Osteocyte (in vitro differentiated cells): Measurements from ENCODE around the gene PLIN1. TPM values are rescaled to one million over a fixed set of nuclear protein-coding genes. Genes with fewer than 3 reads are reported as not detected.

ENCODE experiments used
- DNase-seq: peaks from one replicate; pipeline ENCODE4 v3.0.0; 2021; ENCODE audit warnings: mixed read lengths; ENCODE audit not compliant: unreplicated experiment; ENCODE audit errors: extremely low spot score
- H3K27ac Mint-ChIP-seq: one replicate; pipeline ENCODE4 v1.8.0; 2021; ENCODE audit warnings: mild to moderate bottlenecking, mixed read lengths; ENCODE audit not compliant: unreplicated experiment
- H3K27me3 Mint-ChIP-seq: one replicate; pipeline ENCODE4 v1.8.0; 2021; ENCODE audit warnings: mixed read lengths; ENCODE audit not compliant: unreplicated experiment
- H3K36me3 Mint-ChIP-seq: one replicate; pipeline ENCODE4 v1.8.0; 2021; ENCODE audit warnings: mixed read lengths; ENCODE audit not compliant: unreplicated experiment
- H3K4me1 Mint-ChIP-seq: one replicate; pipeline ENCODE4 v1.8.0; 2021; ENCODE audit warnings: mixed read lengths; ENCODE audit not compliant: unreplicated experiment
- H3K4me3 Mint-ChIP-seq: one replicate; pipeline ENCODE4 v1.8.0; 2021; ENCODE audit warnings: mild to moderate bottlenecking, moderate library complexity, mixed read lengths; ENCODE audit not compliant: unreplicated experiment
- H3K9me3 Mint-ChIP-seq: one replicate; pipeline ENCODE4 v1.8.0; 2021; ENCODE audit warnings: mixed read lengths; ENCODE audit not compliant: unreplicated experiment
- total RNA-seq: library from RNA; stranded (reverse); gene quantifications from 2 replicates; pipeline ENCODE4 v1.2.1, GENCODE V29; 2021
- TF ChIP-seq, protein P1 (sequence below): fragments of 200-600 bp; sonication (generic); IDR thresholded peaks from 2 replicates; pipeline ENCODE4 v1.5.0; 2021; ENCODE audit warnings: antibody characterized with exemption, mild to moderate bottlenecking, moderate library complexity

Gene PLIN1
- total RNA-seq, 1 donor from 2014 or later: 0.70 TPM

DNA sequence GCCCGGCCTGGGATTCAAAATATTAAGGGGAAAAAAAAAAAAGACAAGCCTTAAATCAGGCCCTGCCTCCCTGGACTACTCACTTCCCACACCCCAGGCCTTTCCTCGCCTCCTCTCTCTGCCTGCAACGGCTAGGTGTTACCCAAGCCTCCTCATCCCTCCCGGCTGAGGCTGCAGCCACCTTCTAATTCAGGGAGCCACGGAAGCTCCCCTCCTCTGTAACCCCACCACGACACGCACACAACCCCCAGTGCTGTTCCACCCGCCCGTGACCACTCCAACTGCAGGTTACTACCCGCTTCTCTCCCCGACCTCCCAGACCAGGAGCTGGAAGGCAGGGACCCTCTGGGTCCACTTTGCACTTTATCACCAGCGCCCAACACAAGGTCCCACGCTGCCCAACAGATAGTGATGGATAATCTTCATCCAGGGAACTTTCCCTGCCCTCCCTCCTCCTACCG lies 24.8 kb downstream of the PLIN1 start:
- peaks cover 15% of the 10 kb centered on the region for H3K4me1 Mint-ChIP-seq
- H3K4me3 Mint-ChIP-seq: peak overlapping the region; percentile 91
- TF ChIP-seq, protein P1, sequence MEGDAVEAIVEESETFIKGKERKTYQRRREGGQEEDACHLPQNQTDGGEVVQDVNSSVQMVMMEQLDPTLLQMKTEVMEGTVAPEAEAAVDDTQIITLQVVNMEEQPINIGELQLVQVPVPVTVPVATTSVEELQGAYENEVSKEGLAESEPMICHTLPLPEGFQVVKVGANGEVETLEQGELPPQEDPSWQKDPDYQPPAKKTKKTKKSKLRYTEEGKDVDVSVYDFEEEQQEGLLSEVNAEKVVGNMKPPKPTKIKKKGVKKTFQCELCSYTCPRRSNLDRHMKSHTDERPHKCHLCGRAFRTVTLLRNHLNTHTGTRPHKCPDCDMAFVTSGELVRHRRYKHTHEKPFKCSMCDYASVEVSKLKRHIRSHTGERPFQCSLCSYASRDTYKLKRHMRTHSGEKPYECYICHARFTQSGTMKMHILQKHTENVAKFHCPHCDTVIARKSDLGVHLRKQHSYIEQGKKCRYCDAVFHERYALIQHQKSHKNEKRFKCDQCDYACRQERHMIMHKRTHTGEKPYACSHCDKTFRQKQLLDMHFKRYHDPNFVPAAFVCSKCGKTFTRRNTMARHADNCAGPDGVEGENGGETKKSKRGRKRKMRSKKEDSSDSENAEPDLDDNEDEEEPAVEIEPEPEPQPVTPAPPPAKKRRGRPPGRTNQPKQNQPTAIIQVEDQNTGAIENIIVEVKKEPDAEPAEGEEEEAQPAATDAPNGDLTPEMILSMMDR: no peak
- peaks cover 8% of the 10 kb centered on the region for H3K36me3 Mint-ChIP-seq
- peak overlapping the region; percentile 78 for H3K27ac Mint-ChIP-seq
- no peaks in the 10 kb centered on the region for H3K27me3 Mint-ChIP-seq
- no peak for DNase-seq
- no peaks in the 10 kb centered on the region for H3K9me3 Mint-ChIP-seq

DNA sequence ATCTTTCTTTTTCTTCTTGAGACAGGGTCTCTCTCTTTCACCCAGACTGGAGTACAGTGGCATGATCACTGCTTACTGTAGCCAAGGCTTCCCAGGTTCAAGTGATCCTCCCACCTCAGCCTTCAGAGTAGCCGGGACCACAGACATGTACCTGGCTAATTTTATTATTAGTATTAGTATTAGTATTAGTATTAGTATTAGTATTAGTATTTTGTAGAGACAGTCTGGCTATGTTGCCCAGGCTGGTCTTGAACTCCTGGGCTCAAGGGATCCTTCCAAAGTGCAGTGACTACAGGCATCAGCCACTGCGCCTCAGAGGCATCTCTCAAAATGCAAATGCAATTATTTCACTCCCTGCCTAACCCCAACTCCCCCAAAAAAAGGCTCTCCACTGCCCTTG lies 25.6 kb downstream of the PLIN1 start:
- Mint-ChIP-seq H3K36me3 (peaks cover 8% of the 10 kb centered on the region), H3K4me1 (peaks cover 15% of the 10 kb centered on the region), H3K27ac (peak overlapping the region; percentile 53), H3K9me3 (no peaks in the 10 kb centered on the region), H3K4me3 (peak overlapping the region; percentile 42), H3K27me3 (no peaks in the 10 kb centered on the region)
- DNase-seq: no peak
- TF ChIP-seq, protein P1: no peak

DNA sequence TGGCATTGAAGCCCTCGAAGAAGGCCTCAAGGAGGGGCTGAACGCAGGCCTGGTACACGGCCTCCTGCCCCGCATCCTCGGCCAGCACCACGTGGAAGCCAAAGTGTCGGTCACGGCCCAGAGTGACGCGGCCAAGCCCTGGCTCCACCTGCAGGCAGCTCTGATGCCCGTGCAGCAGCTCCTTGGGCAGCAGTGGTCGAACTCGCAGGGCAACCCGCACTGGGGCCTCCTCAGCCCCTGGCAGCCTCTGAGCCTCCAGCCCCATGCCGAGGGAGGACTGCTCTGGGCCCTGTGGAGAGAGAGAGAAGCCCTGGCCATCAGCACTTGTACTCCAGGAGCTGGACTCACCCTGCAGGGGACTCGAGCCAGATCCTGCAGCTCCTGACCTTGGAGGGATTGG lies 26.5 kb downstream of the PLIN1 start:
- DNase-seq: no peak
- H3K36me3 Mint-ChIP-seq: peaks cover 8% of the 10 kb centered on the region
- no peak overlapping the region for H3K27ac Mint-ChIP-seq
- no peaks in the 10 kb centered on the region for H3K9me3 Mint-ChIP-seq
- no peak overlapping the region for H3K4me3 Mint-ChIP-seq
- TF ChIP-seq, protein P1: no peak
- peaks cover 15% of the 10 kb centered on the region for H3K4me1 Mint-ChIP-seq
- H3K27me3 Mint-ChIP-seq: no peaks in the 10 kb centered on the region

DNA sequence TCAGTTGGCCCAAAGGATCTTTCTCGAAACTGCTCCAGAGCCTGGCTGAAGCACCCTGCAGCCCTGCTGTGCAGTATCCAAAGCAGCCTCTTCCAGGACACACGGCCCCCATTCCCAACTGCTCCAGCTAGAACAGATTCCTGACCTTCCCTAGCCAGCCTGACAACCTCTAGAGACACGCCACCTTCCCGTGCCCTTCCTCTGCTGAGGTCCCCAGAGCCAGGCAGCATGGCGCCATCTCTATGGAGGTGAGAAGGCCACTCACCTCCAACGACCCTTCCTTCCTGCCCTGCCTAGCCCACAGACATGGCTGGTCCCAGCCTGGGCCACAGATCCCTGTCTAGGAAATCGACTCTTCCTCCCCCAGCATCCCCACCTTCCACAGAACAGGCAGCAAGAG lies 27.0 kb downstream of the PLIN1 start:
- Mint-ChIP-seq H3K4me3 (no peak overlapping the region), H3K9me3 (no peaks in the 10 kb centered on the region), H3K27ac (no peak overlapping the region), H3K27me3 (no peaks in the 10 kb centered on the region), H3K4me1 (peaks cover 18% of the 10 kb centered on the region), H3K36me3 (peaks cover 11% of the 10 kb centered on the region)
- no peak for DNase-seq
- TF ChIP-seq, protein P1: no peak

DNA sequence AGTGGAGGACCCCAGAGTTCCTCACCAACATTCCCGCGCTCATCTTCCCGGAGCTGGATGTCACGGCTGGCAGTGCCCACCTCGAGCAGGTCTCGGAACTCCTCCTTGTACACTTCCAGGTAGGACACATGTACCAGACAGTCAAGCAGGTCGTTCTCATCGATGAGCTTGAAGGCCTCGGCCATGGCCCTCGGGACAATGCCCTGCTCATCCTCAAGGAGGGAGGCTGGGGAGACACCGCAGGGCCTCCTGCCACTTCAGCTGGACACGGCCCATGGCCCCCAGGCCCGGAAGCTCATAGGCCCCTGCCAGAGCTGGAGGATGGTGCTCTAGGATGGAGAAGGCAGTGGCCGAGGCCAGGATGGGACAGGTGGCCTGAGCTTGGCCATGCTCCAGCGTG lies 29.5 kb downstream of the PLIN1 start:
- Mint-ChIP-seq H3K27me3 (no peaks in the 10 kb centered on the region), H3K4me1 (peaks cover 16% of the 10 kb centered on the region), H3K4me3 (no peak overlapping the region), H3K27ac (no peak overlapping the region), H3K36me3 (peaks cover 21% of the 10 kb centered on the region), H3K9me3 (no peaks in the 10 kb centered on the region)
- DNase-seq: no peak
- TF ChIP-seq, protein P1: no peak
